H9 (cell line): ENCODE results near the gene LRRC26. TPM values are rescaled to one million over a fixed set of nuclear protein-coding genes. Genes with fewer than 3 reads are reported as not detected.

Source experiments
- DNase-seq: peaks from one replicate; pipeline ENCODE4 v3.0.0-alpha.2; 2017
- H2AFZ ChIP-seq: one replicate; pipeline ENCODE4 v1.6.1; 2013; ENCODE audit warnings: mild to moderate bottlenecking, low read length, control low read depth, moderate library complexity
- H2AK5ac ChIP-seq: 2 replicates; pipeline ENCODE4 v1.6.1; 2013; ENCODE audit warnings: low read length, control low read depth, mixed read lengths; ENCODE audit not compliant: insufficient read length
- H2BK120ac ChIP-seq: one replicate; pipeline ENCODE4 v1.6.1; 2013; ENCODE audit warnings: low read depth, mild to moderate bottlenecking, low read length, control low read depth, inconsistent platforms; ENCODE audit not compliant: poor library complexity, severe bottlenecking
- H2BK12ac ChIP-seq: 2 replicates; pipeline ENCODE4 v1.6.1; 2013; ENCODE audit warnings: low read length, control low read depth, mixed read lengths, low read depth; ENCODE audit not compliant: insufficient read length
- H2BK15ac ChIP-seq: 2 replicates; pipeline ENCODE4 v1.6.1; 2013; ENCODE audit warnings: low read depth, low read length, control low read depth
- H2BK20ac ChIP-seq: one replicate; pipeline ENCODE4 v1.6.1; 2013; ENCODE audit warnings: low read depth, mild to moderate bottlenecking, low read length, control low read depth, inconsistent platforms; ENCODE audit not compliant: poor library complexity, severe bottlenecking
- H2BK5ac ChIP-seq: 2 replicates; pipeline ENCODE4 v1.6.1; 2013; ENCODE audit warnings: low read length, control low read depth, mixed read lengths; ENCODE audit not compliant: insufficient read length
- H3K14ac ChIP-seq: 2 replicates; pipeline ENCODE4 v1.6.1; 2013; ENCODE audit warnings: low read length, control low read depth; ENCODE audit not compliant: insufficient read depth
- H3K18ac ChIP-seq: 2 replicates; pipeline ENCODE4 v1.6.1; 2013; ENCODE audit warnings: low read depth, mild to moderate bottlenecking, mixed read lengths, low read length, control low read depth; ENCODE audit not compliant: insufficient read length
- H3K23ac ChIP-seq: 2 replicates; pipeline ENCODE4 v1.6.1; 2013; ENCODE audit warnings: low read length, control low read depth, mixed read lengths, low read depth; ENCODE audit not compliant: insufficient read length
- H3K23me2 ChIP-seq: 2 replicates; pipeline ENCODE4 v1.6.1; 2013; ENCODE audit warnings: low read depth, mild to moderate bottlenecking, mixed read lengths, low read length, control low read depth; ENCODE audit not compliant: insufficient read length, poor library complexity, severe bottlenecking
- H3K27ac ChIP-seq: 2 replicates; pipeline ENCODE4 v1.5.1; 2013; ENCODE audit warnings: low read length, control low read depth, mixed read lengths, low read depth; ENCODE audit not compliant: insufficient read length
- H3K27me3 ChIP-seq: 2 replicates; pipeline ENCODE4 v1.6.1; 2013; ENCODE audit warnings: low read length, control low read depth, inconsistent platforms; ENCODE audit not compliant: insufficient read depth
- H3K4ac ChIP-seq: 2 replicates; pipeline ENCODE4 v1.6.1; 2013; ENCODE audit warnings: low read depth, mild to moderate bottlenecking, control low read depth, inconsistent platforms, low read length, moderate library complexity
- H3K4me1 ChIP-seq: 2 replicates; pipeline ENCODE4 v1.6.1; 2013; ENCODE audit warnings: low read length, control low read depth, inconsistent platforms; ENCODE audit not compliant: insufficient read depth
- H3K4me2 ChIP-seq: 2 replicates; pipeline ENCODE4 v1.6.1; 2013; ENCODE audit warnings: low read length, control low read depth, mixed read lengths; ENCODE audit not compliant: insufficient read length, insufficient read depth
- H3K56ac ChIP-seq: 2 replicates; pipeline ENCODE4 v1.6.1; 2013; ENCODE audit warnings: low read depth, mild to moderate bottlenecking, mixed read lengths, low read length, control low read depth; ENCODE audit not compliant: insufficient read length
- H3K79me1 ChIP-seq: 2 replicates; pipeline ENCODE4 v1.6.1; 2013; ENCODE audit warnings: low read depth, mild to moderate bottlenecking, moderate library complexity, low read length, control low read depth, inconsistent platforms; ENCODE audit not compliant: insufficient read depth, poor library complexity, severe bottlenecking
- H3K79me2 ChIP-seq: 2 replicates; pipeline ENCODE4 v1.6.1; 2013; ENCODE audit warnings: low read length, control low read depth, inconsistent platforms; ENCODE audit not compliant: insufficient read depth
- H3K9ac ChIP-seq: 2 replicates; pipeline ENCODE4 v1.6.1; 2013; ENCODE audit warnings: low read length, control low read depth, mixed read lengths; ENCODE audit not compliant: insufficient read length; ENCODE audit errors: extremely low read depth
- H3K9me3 ChIP-seq: one replicate; pipeline ENCODE4 v1.6.1; 2013; ENCODE audit warnings: low read depth, low read length, inconsistent platforms; ENCODE audit not compliant: control insufficient read depth
- H3T11ph ChIP-seq: one replicate; pipeline ENCODE4 v1.6.1; 2013; ENCODE audit warnings: mild to moderate bottlenecking, low read length, control low read depth, inconsistent platforms
- H4K20me1 ChIP-seq: one replicate; pipeline ENCODE4 v1.6.1; 2013; ENCODE audit not compliant: control insufficient read depth, insufficient read length, insufficient read depth
- H4K5ac ChIP-seq: 2 replicates; pipeline ENCODE4 v1.6.1; 2013; ENCODE audit warnings: low read depth, mild to moderate bottlenecking, mixed read lengths, low read length, control low read depth; ENCODE audit not compliant: insufficient read length
- H4K8ac ChIP-seq: replicated peaks from 2 replicates; pipeline ENCODE4 v1.6.1; 2013; ENCODE audit warnings: low read length, control low read depth, mixed read lengths, low read depth; ENCODE audit not compliant: insufficient read length
- H4K91ac ChIP-seq: 2 replicates; pipeline ENCODE4 v1.6.1; 2013; ENCODE audit warnings: low read depth, mild to moderate bottlenecking, moderate library complexity, mixed read lengths, low read length, control low read depth; ENCODE audit not compliant: insufficient read length
- H3K27ac Mint-ChIP-seq, 3 experiments: 2 replicates in 2 of 3; 3 replicates in 1 of 3; pipeline ENCODE4 v1.8.0; 2020 to 2021; ENCODE audit warnings: mixed read lengths in 3 of 3, mild to moderate bottlenecking in 1 of 3, moderate library complexity in 1 of 3
- H3K27me3 Mint-ChIP-seq: 2 replicates; pipeline ENCODE4 v1.8.0; 2021; ENCODE audit warnings: low read depth, mild to moderate bottlenecking, moderate library complexity, mixed read lengths
- H3K36me3 Mint-ChIP-seq, 3 experiments: 2 replicates in 2 of 3; 3 replicates in 1 of 3; pipeline ENCODE4 v1.8.0; 2020 to 2021; ENCODE audit warnings: low read depth in 3 of 3, mixed read lengths in 3 of 3; ENCODE audit not compliant: insufficient read depth in 1 of 3
- H3K4me1 Mint-ChIP-seq, 2 experiments: 2 replicates each; pipeline ENCODE4 v1.8.0; 2020; ENCODE audit warnings: mixed read lengths in 2 of 2
- H3K4me3 Mint-ChIP-seq, 2 experiments: 2 replicates in 1 of 2; 3 replicates in 1 of 2; pipeline ENCODE4 v1.8.0; 2020 to 2021; ENCODE audit warnings: mild to moderate bottlenecking in 2 of 2, mixed read lengths in 2 of 2, moderate library complexity in 1 of 2
- H3K9me3 Mint-ChIP-seq, 2 experiments: 2 replicates in 1 of 2; 3 replicates in 1 of 2; pipeline ENCODE4 v1.8.0; 2020; ENCODE audit warnings: mild to moderate bottlenecking in 2 of 2, mixed read lengths in 2 of 2, moderate library complexity in 1 of 2
- CTCF ChIP-seq: fragments of 200-600 bp; sonication (generic); conservative IDR thresholded peaks from 3 replicates; pipeline ENCODE4 v1.8.0; 2021; ENCODE audit warnings: antibody characterized with exemption, mild to moderate bottlenecking
- WGBS: extraction: QIAGEN DNeasy Blood & Tissue Kit; methylation state at CpG from one replicate; pipeline ENCODE4 v1.1.7; 2013; ENCODE audit warnings: missing lambda C conversion rate, low lambda C conversion rate, mixed read lengths; ENCODE audit not compliant: insufficient read length; ENCODE audit errors: extremely low coverage; 5-methylcytosine and 5-hydroxymethylcytosine counted together
- total RNA-seq: library from RNA; stranded (reverse); gene quantifications from 2 replicates; pipeline ENCODE4 v1.2.1, GENCODE V29; 2021

The LRRC26 gene
- total RNA-seq, 1 experiment from 2014 or later: 0.96 TPM

- no peak overlapping the region for H2AFZ ChIP-seq
- H3K56ac ChIP-seq: no peak overlapping the region
- no peak overlapping the region for H4K8ac ChIP-seq
- H3K27ac Mint-ChIP-seq: no peak overlapping the region
- no peak for TF ChIP-seq CTCF
- peaks cover 3 to 12% of the 10 kb centered on the region in 2 experiments for H3K4me1 Mint-ChIP-seq
- H3K27me3 ChIP-seq: peaks cover 42% of the 10 kb centered on the region; the same call in 1 of the 2 replicates
- peaks cover 2% of the 10 kb centered on the region for H4K20me1 ChIP-seq
- H3K79me2 ChIP-seq: no peaks in the 10 kb centered on the region
- no peaks in the 10 kb centered on the region for H3K4me1 ChIP-seq
- no peak overlapping the region for H2BK15ac ChIP-seq
- no peak overlapping the region for H3K23ac ChIP-seq
- no peak overlapping the region for H3T11ph ChIP-seq
- peaks cover 90% of the 10 kb centered on the region for H3K27me3 Mint-ChIP-seq
- no peak overlapping the region for H3K18ac ChIP-seq
- H4K5ac ChIP-seq: no peak overlapping the region
- no peak overlapping the region for H2BK120ac ChIP-seq
- no peak overlapping the region for H2BK5ac ChIP-seq
- H3K36me3 Mint-ChIP-seq: no peaks in the 10 kb centered on the region
- no peaks in the 10 kb centered on the region for H3K9me3 ChIP-seq
- peaks cover 20% of the 10 kb centered on the region for H3K23me2 ChIP-seq
- H3K4me2 ChIP-seq: no peak overlapping the region
- H3K27ac ChIP-seq: no peak overlapping the region
- no peak overlapping the region for H3K9ac ChIP-seq
- H2BK20ac ChIP-seq: no peak overlapping the region
- no peak overlapping the region for H2BK12ac ChIP-seq
- H4K91ac ChIP-seq: no peak overlapping the region
- H3K9me3 Mint-ChIP-seq: no peaks in the 10 kb centered on the region; a peak in 1 of 5 replicates
- no peak overlapping the region for H2AK5ac ChIP-seq
- H3K14ac ChIP-seq: no peak overlapping the region
- H3K4ac ChIP-seq: no peak overlapping the region
- no peak for DNase-seq
- no peaks in the 10 kb centered on the region for H3K79me1 ChIP-seq
- no CpG with 5 or more reads among the region's 22 CpGs for WGBS
- no peak overlapping the region; a peak in 1 of 5 replicates for H3K4me3 Mint-ChIP-seq
Observed at GRCh38 chr9:137166380-137167229, 3.2 kb downstream of the LRRC26 start.
